Upper lobe of right lung (tissue), 1 donor: ENCODE measurements around the gene ABCG4. TPM values are rescaled to one million over a fixed set of nuclear protein-coding genes. Genes with fewer than 3 reads are reported as not detected.

Source experiments
- ATAC-seq: fragments of 200-7000 bp; cut with Tn5 transposase; one replicate; pipeline ENCODE4 v1.9.1; 2020; ENCODE audit warnings: mild to moderate bottlenecking, moderate library complexity
- DNase-seq: peaks from one replicate; pipeline ENCODE4 v3.0.0-alpha.2; 2020
- H3K27ac ChIP-seq: fragments of 200-600 bp; one replicate; pipeline ENCODE4 v1.8.0; 2022
- H3K27me3 ChIP-seq: fragments of 200-600 bp; one replicate; pipeline ENCODE4 v1.8.0; 2022; ENCODE audit warnings: mild to moderate bottlenecking
- H3K36me3 ChIP-seq: fragments of 200-600 bp; one replicate; pipeline ENCODE4 v1.8.0; 2022
- H3K4me1 ChIP-seq: fragments of 200-600 bp; one replicate; pipeline ENCODE4 v1.8.0; 2022
- H3K4me3 ChIP-seq: fragments of 200-600 bp; one replicate; pipeline ENCODE4 v1.8.0; 2022; ENCODE audit warnings: mild to moderate bottlenecking
- H3K9me3 ChIP-seq: fragments of 200-600 bp; one replicate; pipeline ENCODE4 v1.8.0; 2022
- CTCF ChIP-seq: fragments of 200-600 bp; IDR thresholded peaks from one replicate; pipeline ENCODE4 v1.8.0; 2022; ENCODE audit warnings: antibody characterized with exemption
- intact Hi-C: fragments of 100-400 bp; cut with DNase I; formaldehyde crosslinking; loops from one replicate; pipeline ENCODE4 v1.11.0; 2022
- total RNA-seq: library from RNA; stranded (reverse); fragmentation: NEBNext Ultra II Directional; extraction: Animal tissue kit (Norgen Biotek cat#: 25700); gene quantifications from one replicate; pipeline ENCODE4 v1.2.1, GENCODE V29; 2021
- donor health status: DM: no; HTN: yes; CAD: no; lungs with severe emphysema.

Gene ABCG4
- total RNA-seq, 1 donor from 2014 or later: 0.14 TPM

GRCh38 chr11:119103793-119104192 is 45.1 kb upstream of the ABCG4 start:
- no peak for TF ChIP-seq CTCF
- ATAC-seq (no peak), DNase-seq (no peak)
- Histone ChIP-seq H3K4me1 (peaks cover 26% of the 10 kb centered on the region), H3K9me3 (no peaks in the 10 kb centered on the region), H3K27me3 (no peaks in the 10 kb centered on the region), H3K4me3 (no peak overlapping the region), H3K36me3 (no peaks in the 10 kb centered on the region), H3K27ac (peak overlapping the region; percentile 98)
- intact Hi-C loops: no loop called here

- Histone ChIP-seq H3K36me3 (peaks cover 16% of the 10 kb centered on the region), H3K4me3 (peak within 1 kb of the TSS; percentile 99), H3K9me3 (no peaks in the 10 kb centered on the region), H3K27me3 (no peaks in the 10 kb centered on the region), H3K27ac (peak within 1 kb of the TSS; percentile 83), H3K4me1 (peaks cover 22% of the 10 kb centered on the region)
- TF ChIP-seq CTCF: no peak
- ATAC-seq (peak; percentile 94), DNase-seq (peak; percentile 95)
- intact Hi-C loops: loop anchor here (2.0 kb wide), 1 partner anchor 14 kb away; the partner anchor contains the start of gene HINFP
These were observed 42.0 kb upstream of the ABCG4 start, which contains the start of gene C2CD2L for GRCh38 chr11:119106564-119107537. TSS of gene C2CD2L (plus strand) at chr11:119107344. CDS start at chr11:119107742, 398 bp downstream.

- Histone ChIP-seq H3K27ac (peak overlapping the region; percentile 83), H3K4me3 (peak overlapping the region; percentile 99), H3K4me1 (peaks cover 22% of the 10 kb centered on the region), H3K27me3 (no peaks in the 10 kb centered on the region), H3K9me3 (no peaks in the 10 kb centered on the region), H3K36me3 (peaks cover 23% of the 10 kb centered on the region)
- intact Hi-C loops: loop anchor here (2.0 kb wide), 1 partner anchor 13 kb away; the partner anchor contains the start of gene HINFP
- no peak for TF ChIP-seq CTCF
- ATAC-seq (peak; percentile 22), DNase-seq (peak; percentile 68)
These were observed 41.2 kb upstream of the ABCG4 start for GRCh38 chr11:119107538-119108145.

- TF ChIP-seq CTCF: no peak
- Histone ChIP-seq H3K36me3 (peaks cover 29% of the 10 kb centered on the region), H3K4me3 (peak overlapping the region; percentile 99), H3K27me3 (no peaks in the 10 kb centered on the region), H3K9me3 (no peaks in the 10 kb centered on the region), H3K27ac (peak overlapping the region; percentile 83), H3K4me1 (peaks cover 22% of the 10 kb centered on the region)
- intact Hi-C loops: no loop called here
- ATAC-seq (peak; percentile 40), DNase-seq (peak; percentile 76)
These were observed 40.6 kb upstream of the ABCG4 start for GRCh38 chr11:119108146-119108856.

- Histone ChIP-seq H3K36me3 (peaks cover 33% of the 10 kb centered on the region), H3K27me3 (no peaks in the 10 kb centered on the region), H3K4me3 (peak overlapping the region; percentile 99), H3K27ac (no peak overlapping the region), H3K9me3 (no peaks in the 10 kb centered on the region), H3K4me1 (peaks cover 22% of the 10 kb centered on the region)
- ATAC-seq (no peak), DNase-seq (no peak)
- TF ChIP-seq CTCF: no peak
- intact Hi-C loops: no loop called here
These were observed 40.0 kb upstream of the ABCG4 start for GRCh38 chr11:119108857-119109221.
